Suppressor macrophage treated with lipopolysaccharide for 4 hours (primary cell): ENCODE results near the gene EIF2B2.

Source experiments
- DNase-seq: peaks from one replicate; pipeline ENCODE4 v3.0.0-alpha.2; 2020

Gene EIF2B2

GRCh38 chr14:75047506-75047905, 44.8 kb downstream of the EIF2B2 start:
- no peak for DNase-seq

- no peak for DNase-seq
These were observed 45.4 kb downstream of the EIF2B2 start for GRCh38 chr14:75048101-75048500.

- DNase-seq, result no peak
These were observed 46.4 kb downstream of the EIF2B2 start for GRCh38 chr14:75049136-75049535.

DNA sequence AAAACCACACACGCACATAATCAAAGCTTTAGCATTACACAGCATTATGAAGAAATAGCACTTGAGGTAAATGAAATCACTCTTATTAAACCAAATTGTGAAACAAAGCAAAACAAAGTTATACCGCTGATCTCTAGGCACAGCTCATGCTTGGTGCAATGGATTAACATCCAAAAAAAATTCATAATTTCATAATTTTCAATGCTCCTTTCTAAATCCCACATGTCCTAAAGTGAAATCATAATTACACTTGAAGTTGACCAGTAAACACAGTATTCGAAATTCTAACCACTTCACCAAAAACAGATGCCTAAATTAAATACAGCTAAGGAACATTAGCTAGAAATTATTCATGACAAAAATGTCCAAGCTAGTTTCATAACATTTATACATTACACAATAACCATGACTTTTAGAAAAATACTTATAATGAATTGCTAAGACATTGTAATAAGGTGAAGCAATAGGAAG, 47.0 kb downstream of the EIF2B2 start:
- peak; percentile 70 for DNase-seq

- DNase-seq, result peak; percentile 88
These were observed 48.3 kb downstream of the EIF2B2 start, which contains the start of gene MLH3 for GRCh38 chr14:75050852-75051555. TSS of gene MLH3 (minus strand) at chr14:75051467. CDS start at chr14:75049655, 1,812 bp downstream.

GRCh38 chr14:75051556-75051899, 48.8 kb downstream of the EIF2B2 start:
- no peak for DNase-seq

- no peak for DNase-seq
These were observed 50.9 kb downstream of the EIF2B2 start for GRCh38 chr14:75053396-75054291.

DNA sequence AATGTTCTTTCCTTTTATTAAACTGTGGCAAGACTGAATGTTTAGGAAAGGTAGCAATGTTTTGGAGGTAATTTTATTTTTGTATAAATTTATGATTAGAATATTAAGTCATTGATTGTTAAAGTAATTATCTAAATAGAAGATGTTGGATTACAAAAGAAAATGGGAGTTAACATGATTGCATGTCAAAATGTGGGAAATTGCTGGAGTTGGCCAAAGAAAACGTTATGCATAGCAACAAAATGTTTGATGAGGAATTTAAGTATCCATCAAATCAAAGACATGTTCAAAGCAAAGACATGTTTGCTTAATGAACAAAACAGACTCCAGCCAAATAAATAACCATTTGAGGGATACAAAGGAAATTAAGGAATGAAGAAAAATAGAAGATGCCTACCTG, 51.7 kb downstream of the EIF2B2 start:
- DNase-seq, result no peak

- DNase-seq, result no peak
These were observed 56.9 kb downstream of the EIF2B2 start for GRCh38 chr14:75059642-75060041.

DNA sequence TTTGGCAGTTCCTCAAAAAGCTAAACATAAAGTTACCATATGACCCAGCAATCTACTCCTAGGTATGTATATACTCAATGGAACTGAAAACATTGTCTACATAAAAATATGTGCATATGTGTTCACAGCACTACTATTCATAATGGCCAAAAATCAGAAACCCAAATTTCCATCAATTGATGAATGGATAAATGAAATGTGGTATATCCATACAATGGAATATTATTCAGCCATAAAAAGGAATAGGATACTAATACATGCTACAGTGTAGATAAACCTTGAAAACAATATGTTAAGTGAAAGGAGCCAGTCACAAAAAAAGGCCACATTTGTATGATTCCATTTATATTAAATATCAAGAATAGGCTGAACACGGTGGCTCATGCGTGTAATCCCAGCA, 57.7 kb downstream of the EIF2B2 start:
- no peak for DNase-seq
